Common myeloid progenitor, CD34-positive (primary cell): Measurements from ENCODE around the gene TSPAN10.
A peak's percentile ranks its signal among the peaks of the same experiment; 100 is the strongest.

Source experiments
- CTCF ChIA-PET: fragments of 350-600 bp; sonication (Branson Sonifier 250); formaldehyde crosslinking; loops from one replicate; lab custom pipeline; 2021; ENCODE audit warnings: antibody characterized with exemption; lab: Charles Lee
- POLR2A ChIA-PET: fragments of 350-600 bp; sonication (Branson Sonifier 250); formaldehyde crosslinking; loops from one replicate; lab custom pipeline; 2021; ENCODE audit warnings: antibody characterized with exemption; lab: Charles Lee
- DNase-seq, 3 donors: peaks; one replicate each; pipeline versions ENCODE4 v3.0.0 to v3.0.0-alpha.2; 2013
- H3K27ac ChIP-seq, 2 experiments: 1 replicate in 1 of 2; 2 replicates in 1 of 2; pipeline ENCODE4 v1.7.0; 2013; ENCODE audit warnings: inconsistent platforms in 2 of 2, low read length in 2 of 2, mild to moderate bottlenecking in 2 of 2, low read depth in 1 of 2, moderate library complexity in 1 of 2; ENCODE audit not compliant: severe bottlenecking in 2 of 2, insufficient read depth in 1 of 2, poor library complexity in 1 of 2
- H3K27me3 ChIP-seq, 5 experiments: replicated peaks in 2 of 5; 1 replicate in 3 of 5; 2 replicates in 2 of 5; pipeline versions ENCODE4 v1.6.1 to v1.7.0; 2013; ENCODE audit warnings: low read length in 4 of 5, mild to moderate bottlenecking in 2 of 5, moderate library complexity in 2 of 5, inconsistent platforms in 1 of 5; ENCODE audit not compliant: insufficient read depth in 5 of 5, control insufficient read depth in 4 of 5
- H3K36me3 ChIP-seq, 4 experiments: 1 replicate in 2 of 4; 2 replicates in 2 of 4; pipeline versions ENCODE4 v1.6.1 to v1.7.0; 2013; ENCODE audit warnings: low read length in 3 of 4, control low read depth in 1 of 4, mild to moderate bottlenecking in 1 of 4; ENCODE audit not compliant: control insufficient read depth in 4 of 4, insufficient read depth in 4 of 4
- H3K4me1 ChIP-seq, 4 experiments: 1 replicate in 3 of 4; 2 replicates in 1 of 4; pipeline versions ENCODE4 v1.6.1 to v1.7.1; 2013; ENCODE audit warnings: low read length in 3 of 4, mild to moderate bottlenecking in 3 of 4, control low read depth in 1 of 4, inconsistent platforms in 1 of 4, moderate library complexity in 1 of 4; ENCODE audit not compliant: control insufficient read depth in 4 of 4, insufficient read depth in 4 of 4; ENCODE audit errors: control extremely low read depth in 1 of 4
- H3K4me3 ChIP-seq, 7 experiments: 1 replicate in 4 of 7; 2 replicates in 3 of 7; pipeline versions ENCODE4 v1.5.1 to v1.7.0; 2013; ENCODE audit warnings: mild to moderate bottlenecking in 7 of 7, low read length in 6 of 7, moderate library complexity in 6 of 7, inconsistent platforms in 2 of 7, low read depth in 2 of 7, control low read depth in 1 of 7; ENCODE audit not compliant: insufficient read depth in 4 of 7, control insufficient read depth in 1 of 7; ENCODE audit errors: extremely low read depth in 1 of 7
- H3K9me3 ChIP-seq, 5 experiments: 1 replicate in 4 of 5; 2 replicates in 1 of 5; pipeline versions ENCODE4 v1.6.1 to v1.7.1; 2013; ENCODE audit warnings: low read length in 4 of 5, mild to moderate bottlenecking in 2 of 5, inconsistent platforms in 1 of 5, low read depth in 1 of 5, moderate library complexity in 1 of 5; ENCODE audit not compliant: control insufficient read depth in 4 of 5, insufficient read depth in 2 of 5; ENCODE audit errors: control extremely low read depth in 1 of 5
- WGBS: methylation state at CpG from one replicate; pipeline ENCODE4 v1.1.5; 2013; ENCODE audit not compliant: insufficient coverage; 5-methylcytosine and 5-hydroxymethylcytosine counted together

Gene TSPAN10

GRCh38 chr17:81676906-81677305 is 39.9 kb downstream of the TSPAN10 start:
- no peaks in the 10 kb centered on the region for H3K9me3 ChIP-seq
- no peak overlapping the region for H3K4me3 ChIP-seq
- no peak for DNase-seq
- WGBS, result 97% methylated on average over 16 of the region's 17 CpGs
- CTCF ChIA-PET, result interaction anchor here (0.7 to 3.1 kb wide), 7 partner anchors 12 to 38 kb away, joined by 3 to 19 read pairs (median 3); partner anchors contain the start of gene MRPL12
- H3K27ac ChIP-seq, result no peak overlapping the region
- POLR2A ChIA-PET, result no interaction called here
- no peaks in the 10 kb centered on the region for H3K4me1 ChIP-seq
- peaks cover 9 to 40% (median 28%) of the 10 kb centered on the region in 4 experiments for H3K36me3 ChIP-seq
- H3K27me3 ChIP-seq, result no peaks in the 10 kb centered on the region

DNA sequence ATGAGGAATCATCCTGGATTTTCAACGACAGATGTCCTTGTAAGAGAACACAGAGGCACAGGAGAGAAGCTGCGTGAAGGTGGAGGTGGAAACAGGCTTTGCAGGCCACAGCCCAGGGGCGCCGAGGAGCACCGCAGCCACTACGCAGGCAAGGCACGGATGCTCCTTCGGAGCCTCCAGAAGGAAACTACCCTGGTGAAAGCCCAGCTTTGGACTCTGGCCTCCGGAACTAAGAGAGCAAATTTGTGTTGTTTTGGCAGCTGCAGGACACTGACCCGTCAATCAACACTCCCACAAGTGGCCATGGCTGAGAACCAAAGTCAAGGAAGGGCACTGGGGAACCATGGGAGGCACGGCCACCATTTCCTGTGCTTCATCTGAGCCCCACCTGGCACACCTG is 43.2 kb downstream of the TSPAN10 start:
- no peak for DNase-seq
- POLR2A ChIA-PET, result interaction anchor here (0.6 kb wide), 1 partner anchor 9 kb away, joined by 4 read pairs; no protein-coding TSS in a partner anchor
- Histone ChIP-seq H3K4me1 (peaks cover 7 to 22% (median 19%) of the 10 kb centered on the region in 4 experiments), H3K27me3 (no peaks in the 10 kb centered on the region), H3K4me3 (no peak overlapping the region), H3K9me3 (no peaks in the 10 kb centered on the region), H3K27ac (no peak overlapping the region), H3K36me3 (peaks cover 3 to 17% (median 7%) of the 10 kb centered on the region in 4 experiments)
- 97% methylated on average over 11 of the region's 11 CpGs for WGBS
- CTCF ChIA-PET, result no interaction called here

DNA sequence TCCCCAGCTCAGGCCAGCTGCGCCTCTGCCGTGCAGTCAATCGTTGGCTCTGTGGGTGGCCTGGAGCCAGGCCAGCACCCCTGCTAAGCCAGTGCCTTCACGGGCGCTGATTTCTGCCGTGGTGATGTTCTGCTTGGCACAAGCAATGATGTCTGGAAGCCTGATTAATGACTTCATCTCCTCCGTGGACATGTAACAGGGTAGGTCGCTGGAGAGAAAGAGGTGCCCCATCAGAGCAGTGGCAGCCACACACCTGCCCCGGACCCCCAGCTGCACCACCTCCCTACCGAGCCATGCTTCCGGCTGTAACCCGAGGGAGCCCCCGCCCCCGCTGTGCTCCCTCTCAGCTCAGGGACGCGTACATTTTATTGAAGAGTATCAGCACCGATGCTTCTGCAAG is 44.7 kb downstream of the TSPAN10 start:
- POLR2A ChIA-PET, result no interaction called here
- 96% methylated on average over 17 of the region's 17 CpGs for WGBS
- no peak for DNase-seq

DNA sequence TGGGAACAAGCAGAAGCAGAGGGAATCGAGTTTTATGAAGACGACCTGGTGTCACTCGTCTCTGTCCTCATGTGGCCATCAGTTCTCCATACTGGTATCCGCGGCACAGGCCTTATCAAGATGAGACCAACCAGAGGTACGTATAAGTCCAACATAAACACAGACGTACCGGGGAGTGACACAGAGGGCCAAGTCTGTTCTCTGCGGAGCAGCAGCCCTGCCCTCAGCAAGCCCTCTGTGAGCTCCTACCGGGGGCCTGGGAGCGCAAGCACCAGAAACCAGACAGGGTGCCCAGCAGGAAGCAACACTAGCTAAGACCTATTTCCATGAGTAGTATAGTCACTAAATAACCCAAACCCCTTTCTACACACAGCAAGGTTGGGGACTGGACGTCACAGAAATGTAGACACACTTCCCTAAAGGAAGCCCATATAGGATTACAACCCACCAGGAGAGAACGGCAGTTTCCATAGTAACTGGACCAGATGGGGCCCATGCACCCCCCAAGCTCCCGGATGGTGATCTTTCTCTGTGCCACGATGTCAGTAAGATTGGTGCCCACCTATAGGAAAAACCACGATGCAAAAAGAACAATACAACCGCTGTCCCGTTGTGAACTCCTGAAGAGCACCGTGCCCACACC is 45.7 kb downstream of the TSPAN10 start:
- Histone ChIP-seq H3K27me3 (no peaks in the 10 kb centered on the region), H3K4me1 (peaks cover 9 to 26% (median 22%) of the 10 kb centered on the region in 4 experiments), H3K9me3 (no peaks in the 10 kb centered on the region), H3K27ac (peak overlapping the region; percentile 58 to 89), H3K4me3 (peak overlapping the region; percentile 69 to 97 (median 91)), H3K36me3 (peaks cover 2 to 38% (median 20%) of the 10 kb centered on the region in 4 experiments)
- ChIA-PET POLR2A (interaction anchor here (1.6 to 1.7 kb wide), 2 partner anchors 17 to 20 kb away, joined by 7 to 13 read pairs; partner anchors contain the start of genes CCDC137, MRPL12 and OXLD1), CTCF (interaction anchor here (0.6 to 1.7 kb wide), 4 partner anchors 10 to 54 kb away, joined by 3 to 4 read pairs (median 3); partner anchors contain the start of gene PDE6G)
- 57% methylated on average over 17 of the region's 19 CpGs for WGBS
- DNase-seq, result peak in 1 of 3 donors; percentile 19

More for the DNA sequence above, 44.7 kb downstream of the TSPAN10 start:
- peaks cover 0 to 28% (median 15%) of the 10 kb centered on the region in 4 experiments for H3K36me3 ChIP-seq
- H3K4me1 ChIP-seq, result peaks cover 9 to 26% (median 22%) of the 10 kb centered on the region in 4 experiments
- no peak overlapping the region for H3K4me3 ChIP-seq
- CTCF ChIA-PET, result interaction anchor here (0.6 to 1.4 kb wide), 2 partner anchors 25 to 55 kb away, joined by 3 read pairs; partner anchors contain the start of gene PDE6G
- H3K27me3 ChIP-seq, result no peaks in the 10 kb centered on the region
- no peaks in the 10 kb centered on the region for H3K9me3 ChIP-seq
- H3K27ac ChIP-seq, result no peak overlapping the region

- CTCF ChIA-PET, result interaction anchor here (0.7 to 1.7 kb wide), 7 partner anchors 10 to 171 kb away, joined by 3 to 4 read pairs (median 3); partner anchors contain the start of genes CCDC137, OXLD1 and PDE6G
- Histone ChIP-seq H3K4me3 (peak overlapping the region; percentile 69 to 97 (median 91)), H3K9me3 (no peaks in the 10 kb centered on the region), H3K27me3 (no peaks in the 10 kb centered on the region), H3K4me1 (peaks cover 9 to 26% (median 22%) of the 10 kb centered on the region in 4 experiments), H3K27ac (peak overlapping the region; percentile 58 to 89), H3K36me3 (peaks cover 3 to 43% (median 23%) of the 10 kb centered on the region in 4 experiments)
- under 1% methylated on average over 32 of the region's 37 CpGs for WGBS
- DNase-seq, result no peak
- POLR2A ChIA-PET, result interaction anchor here (0.5 to 1.7 kb wide), 5 partner anchors 15 to 594 kb away, joined by 3 to 13 read pairs (median 6); partner anchors contain the start of genes CCDC137, MRPL12, NPLOC4 and OXLD1
Observed at GRCh38 chr17:81683208-81683583, 46.2 kb downstream of the TSPAN10 start.

DNA sequence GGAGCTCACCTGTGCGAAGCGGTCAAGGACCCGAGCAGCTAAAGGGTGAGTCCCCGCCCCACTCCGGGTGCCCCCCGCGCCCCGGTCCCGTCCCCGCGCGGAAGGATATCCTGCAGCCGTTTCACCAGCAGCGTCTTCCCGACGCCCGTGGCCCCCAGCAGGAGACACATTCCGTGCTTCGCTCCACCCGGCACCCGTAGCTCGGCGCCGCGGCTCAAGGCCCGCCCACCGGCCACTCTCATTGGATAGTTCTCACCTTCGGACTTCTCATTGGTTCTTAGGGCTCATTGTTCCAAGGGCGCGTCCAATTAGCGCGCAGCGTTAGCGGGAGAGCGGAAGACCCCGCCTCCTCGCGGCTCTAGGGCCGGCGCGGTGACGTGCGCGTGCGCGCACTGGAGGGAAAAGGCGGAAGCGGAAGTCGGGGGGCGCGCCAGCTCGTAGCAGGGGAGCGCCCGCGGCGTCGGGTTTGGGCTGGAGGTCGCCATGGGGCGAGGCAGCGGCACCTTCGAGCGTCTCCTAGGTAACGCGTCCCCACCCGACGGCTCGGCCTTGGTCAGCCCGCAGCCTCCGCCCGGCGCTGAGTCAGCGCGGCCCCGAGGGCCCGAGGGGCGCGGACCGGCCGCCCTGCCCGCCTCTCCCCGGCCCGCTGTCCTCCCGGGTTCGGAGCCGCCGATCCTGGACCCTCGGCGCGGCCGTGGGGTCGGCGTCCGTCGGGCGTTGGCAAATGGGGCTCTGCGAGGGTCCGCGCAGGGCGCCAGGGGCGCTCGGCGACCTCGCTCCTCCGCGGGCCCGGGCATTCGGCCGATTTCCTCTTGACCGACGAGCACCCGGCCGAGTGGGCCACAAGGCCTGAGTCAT is 46.8 kb downstream of the TSPAN10 start, which contains the start of the genes ARL16 and HGS:
Gene ARL16 (minus strand): TSS at position 214 of the 858 bp plus-strand sequence. CDS start 44 bp downstream, at position 170.
Gene HGS (plus strand): TSS at position 428 of the 858 bp plus-strand sequence. CDS start 56 bp downstream, at position 484.
- H3K4me3 ChIP-seq, result peak within 1 kb of the TSS; percentile 81 to 97 (median 91)
- ChIA-PET CTCF (interaction anchor here (0.7 to 2.1 kb wide), 7 partner anchors 8 to 171 kb away, joined by 3 to 7 read pairs (median 3); partner anchors contain the start of genes CCDC137 and OXLD1), POLR2A (interaction anchor here (0.5 to 1.7 kb wide), 6 partner anchors 14 to 595 kb away, joined by 3 to 13 read pairs (median 5); partner anchors contain the start of genes CCDC137, MRPL12, NPLOC4 and OXLD1)
- no peaks in the 10 kb centered on the region for H3K27me3 ChIP-seq
- no peaks in the 10 kb centered on the region for H3K9me3 ChIP-seq
- peaks cover 3 to 49% (median 26%) of the 10 kb centered on the region in 4 experiments for H3K36me3 ChIP-seq
- H3K4me1 ChIP-seq, result peaks cover 9 to 26% (median 22%) of the 10 kb centered on the region in 4 experiments
- H3K27ac ChIP-seq, result peak within 1 kb of the TSS; percentile 61 to 89
- DNase-seq, result peak; percentile 99
- 0% methylated on average over 97 of the region's 112 CpGs for WGBS
